ENCODE results near the gene USP5.
"Not testable (repeated sequence)": the region's sequence is repeated elsewhere in the genome, so short reads cannot be mapped to it uniquely, and the experiment has no call there.

Gene USP5

DNA sequence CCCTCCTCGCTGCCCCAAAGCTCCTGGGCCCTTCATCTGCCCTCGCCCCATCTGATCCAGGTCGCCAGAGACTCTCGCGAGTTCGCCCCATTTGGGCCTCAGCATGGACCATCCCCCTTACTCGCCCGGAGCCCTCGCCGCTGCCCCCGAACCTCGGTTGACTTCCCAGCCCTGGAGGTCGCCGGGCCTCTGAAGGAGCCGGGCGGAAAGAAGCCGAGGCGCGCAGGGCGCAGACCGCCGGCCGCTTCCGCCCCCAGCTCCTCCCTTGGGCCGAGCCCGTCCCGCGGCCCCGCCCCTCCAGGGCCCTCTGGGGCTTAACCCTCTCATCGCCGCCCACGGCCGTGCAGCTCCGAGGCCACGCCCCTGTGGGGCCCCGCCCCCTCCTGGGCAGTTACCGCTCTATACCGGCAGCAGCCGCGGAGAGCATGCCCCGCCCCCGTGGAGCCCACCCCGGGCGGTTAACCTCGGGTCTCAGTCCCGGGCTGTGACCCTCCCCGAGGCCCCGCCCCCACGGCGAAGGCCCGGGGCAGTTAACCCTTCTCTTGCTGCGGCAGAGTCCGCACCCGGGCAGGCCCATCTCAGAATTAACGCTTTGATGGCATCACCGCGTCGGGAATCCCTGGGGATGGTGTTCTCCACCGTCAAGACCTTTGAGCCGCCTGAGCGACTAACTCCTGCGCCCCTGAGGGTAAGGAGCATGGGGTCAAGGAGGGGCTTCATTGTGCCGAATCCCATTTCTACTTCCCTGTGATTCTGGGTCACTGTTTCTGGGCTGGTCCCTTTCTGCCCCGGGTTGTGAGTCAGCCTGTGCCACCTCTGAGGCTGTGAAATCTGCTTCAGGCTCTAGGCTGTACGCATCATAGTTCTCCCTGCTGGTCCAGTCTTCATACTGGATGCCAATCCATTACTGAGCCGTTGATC is 21.4 kb downstream of the USP5 start, which contains the start of gene SPSB2:
Gene SPSB2 (minus strand): TSS at position 210 of the 921 bp plus-strand sequence. CDS start 402 bp downstream, outside the sequence.
- intact Hi-C loops (cut with DNase I) = loop anchor here (1.0 kb wide), 1 partner anchor 18 kb away; no protein-coding TSS in a partner anchor
- DNase-seq = peak; percentile 88 to 99 (median 94)

GRCh38 chr12:6874015-6874368 is 22.0 kb downstream of the USP5 start:
- DNase-seq = peak in 1 of 10 donors; percentile 31
- intact Hi-C loops (cut with DNase I) = not testable (repeated sequence)

GRCh38 chr12:6879824-6880223 is 27.9 kb downstream of the USP5 start:
- DNase-seq; intact Hi-C loops (cut with DNase I): not testable (repeated sequence)

- intact Hi-C loops (cut with DNase I) = no loop called here
- no peak for DNase-seq
Measured at GRCh38 chr12:6883252-6883651, 31.3 kb downstream of the USP5 start.

GRCh38 chr12:6883683-6884082 is 31.7 kb downstream of the USP5 start:
- no peak for DNase-seq
- intact Hi-C loops (cut with DNase I) = no loop called here

- intact Hi-C loops (cut with DNase I) = no loop called here
- DNase-seq = peak in 1 of 10 donors; percentile 45
Measured at GRCh38 chr12:6884539-6884938, 32.6 kb downstream of the USP5 start.

GRCh38 chr12:6886206-6886999 is 34.5 kb downstream of the USP5 start:
- intact Hi-C loops (cut with DNase I) = not testable (repeated sequence)
- peak in 1 of 10 donors; percentile 7 for DNase-seq

DNA sequence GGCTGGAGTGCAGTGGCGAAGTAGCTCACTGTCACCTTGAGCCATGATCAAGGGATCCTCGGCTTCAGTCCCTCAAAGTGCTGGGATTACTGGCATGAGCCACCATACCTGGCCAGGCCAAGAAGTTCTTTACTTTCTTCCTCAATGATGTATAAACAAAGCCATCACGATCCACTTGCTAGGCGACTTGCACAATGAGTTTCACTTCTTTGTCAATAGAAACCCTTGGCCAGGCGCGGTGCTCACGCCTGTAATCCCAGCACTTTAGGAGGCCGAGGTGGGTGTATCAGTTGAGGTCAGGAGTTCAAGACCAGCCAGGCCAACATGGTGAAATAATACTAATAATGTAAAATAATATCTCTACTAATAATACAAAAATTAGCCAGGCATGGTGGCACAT is 35.5 kb downstream of the USP5 start:
- intact Hi-C loops (cut with DNase I) = no loop called here
- DNase-seq = peak in 1 of 10 donors; percentile 43

DNA sequence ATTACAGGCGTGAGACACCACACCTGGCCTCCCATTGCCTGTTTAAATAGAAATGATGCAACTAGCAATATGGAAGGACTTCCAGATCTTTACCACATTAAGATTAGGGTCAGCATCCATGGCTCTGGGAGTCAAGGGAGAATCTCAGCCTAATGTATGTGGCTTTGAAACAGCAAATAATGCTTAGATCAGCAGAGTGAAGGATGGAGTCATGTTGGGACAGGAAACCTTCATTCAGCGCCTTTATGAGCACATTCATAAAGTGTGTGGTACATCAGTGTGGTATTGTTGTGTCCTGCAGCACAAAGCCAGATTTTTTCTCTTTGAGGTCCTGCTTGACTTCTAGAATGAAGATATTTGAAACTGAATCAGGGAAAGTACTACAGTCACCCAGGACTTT is 36.4 kb downstream of the USP5 start:
- intact Hi-C loops (cut with DNase I) = no loop called here
- no peak for DNase-seq

- intact Hi-C loops (cut with DNase I) = not testable (repeated sequence)
- DNase-seq = peak in 1 of 10 donors; percentile 14
Measured at GRCh38 chr12:6888794-6889193, 36.8 kb downstream of the USP5 start.

GRCh38 chr12:6889775-6890573 is 38.0 kb downstream of the USP5 start:
- DNase-seq = peak in 1 of 10 donors; percentile 78
- intact Hi-C loops (cut with DNase I) = not testable (repeated sequence)

- DNase-seq = peak; percentile 96 to 100 (median 98)
- intact Hi-C loops (cut with DNase I) = loop anchor here (1.0 kb wide), 1 partner anchor 18 kb away; the partner anchor contains the start of gene SPSB2
Measured at GRCh38 chr12:6890789-6891645, 39.1 kb downstream of the USP5 start.

DNA sequence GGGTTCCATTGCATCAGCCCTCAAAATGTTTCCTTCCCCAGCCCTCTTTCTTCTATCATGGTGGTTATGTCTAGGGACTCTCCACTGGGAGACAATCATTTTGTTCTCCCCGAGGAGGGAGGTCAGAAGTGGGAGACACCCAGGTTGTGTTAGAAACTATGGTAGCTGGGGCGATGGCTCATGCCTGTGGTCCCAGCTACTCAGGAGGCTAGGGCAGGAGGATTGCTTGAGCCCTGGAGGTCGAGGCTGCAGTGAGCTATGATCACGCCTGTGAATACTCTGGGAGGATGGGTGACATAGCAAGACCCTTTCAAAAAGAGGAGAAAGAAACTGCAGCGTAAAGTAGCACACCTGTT is 39.7 kb downstream of the USP5 start:
- intact Hi-C loops (cut with DNase I) = loop anchor here (1.0 kb wide), 1 partner anchor 18 kb away; the partner anchor contains the start of gene SPSB2
- DNase-seq = peak in 1 of 10 donors; percentile 60

DNA sequence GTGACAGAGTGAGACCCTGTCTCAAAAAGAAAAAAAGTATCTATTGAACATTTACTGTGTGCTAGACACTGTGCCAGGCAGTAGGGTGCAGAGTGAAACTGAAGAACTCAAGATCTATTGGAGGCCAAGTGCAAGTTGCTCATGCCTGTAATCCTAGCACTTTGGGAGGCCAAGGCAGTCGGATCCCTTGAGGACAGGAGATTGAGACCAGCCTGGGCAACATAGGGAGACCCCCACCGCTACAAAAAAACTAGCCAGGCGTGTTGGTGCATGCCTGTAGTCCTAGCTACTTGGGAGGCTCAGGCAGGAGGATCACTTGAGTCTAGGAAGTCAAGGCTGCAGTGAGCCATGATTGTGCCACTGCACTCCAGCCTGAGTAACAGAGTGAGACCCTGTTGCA is 40.7 kb downstream of the USP5 start:
- intact Hi-C loops (cut with DNase I) = not testable (repeated sequence)
- peak in 1 of 10 donors; percentile 10 for DNase-seq

DNA sequence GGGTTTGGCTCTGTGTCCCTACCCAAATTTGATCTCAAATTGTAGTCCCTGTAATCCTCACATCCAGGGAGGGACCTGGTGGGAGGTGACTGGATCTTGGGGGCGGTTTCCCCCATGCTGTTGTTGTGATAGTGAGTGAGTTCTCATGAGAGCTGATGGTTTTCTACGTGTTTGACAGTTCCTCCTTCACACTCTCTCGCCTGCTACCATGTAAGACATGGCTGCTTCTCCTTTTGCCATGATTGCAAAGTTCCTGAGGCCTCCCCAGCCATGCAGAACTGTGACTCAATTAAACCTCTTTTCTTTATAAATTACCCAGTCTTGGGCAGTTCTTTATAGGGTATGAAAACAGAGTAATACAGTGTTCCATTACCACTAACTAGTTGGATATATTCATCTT is 42.4 kb downstream of the USP5 start:
- DNase-seq = no peak
- intact Hi-C loops (cut with DNase I) = no loop called here

DNA sequence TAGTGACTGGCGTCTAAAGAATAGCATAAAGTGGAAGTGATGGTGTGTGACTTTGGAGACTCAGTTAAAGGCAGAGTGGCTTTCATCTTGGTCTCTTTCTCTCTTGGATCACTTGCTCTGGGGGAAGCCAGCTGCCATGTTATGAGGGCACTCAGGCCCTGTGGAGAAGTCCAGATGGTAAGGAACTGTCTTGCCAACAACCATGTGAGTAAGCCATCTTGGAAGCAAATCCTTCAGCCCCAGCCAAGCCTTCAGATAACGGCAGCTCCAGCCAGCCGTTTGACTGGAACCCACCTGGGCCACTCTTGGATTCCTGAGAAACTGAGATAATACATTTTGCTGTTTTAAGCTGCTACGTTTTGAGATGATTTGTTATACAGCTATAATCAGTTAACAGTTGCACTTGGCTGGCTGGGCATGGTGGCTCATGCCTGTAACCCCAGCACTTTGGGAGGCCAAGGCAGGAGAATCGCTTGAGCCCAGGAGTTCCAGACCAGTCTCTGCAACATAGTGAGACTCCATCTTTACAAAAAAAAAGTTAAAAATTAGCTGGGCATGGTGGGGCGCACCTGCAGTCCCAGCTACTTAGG is 45.0 kb downstream of the USP5 start:
- peak in 1 of 10 donors; percentile 54 for DNase-seq
- intact Hi-C loops (cut with DNase I) = no loop called here

- intact Hi-C loops (cut with DNase I) = no loop called here
- no peak for DNase-seq
Measured at GRCh38 chr12:6899427-6899826, 47.5 kb downstream of the USP5 start.

GRCh38 chr12:6899837-6900519 is 48.0 kb downstream of the USP5 start:
- DNase-seq = peak in 4 of 10 donors; percentile 18 to 89 (median 32)

More at GRCh38 chr12:6899837-6900519, 48.0 kb downstream of the USP5 start:
- intact Hi-C loops (cut with DNase I) = no loop called here
